Measurements from ENCODE around the gene WNT3.

Gene WNT3

GRCh38 chr17:46818316-46818928 is at the start of gene WNT3:
WNT3 (minus strand) TSS chr17:46818692; CDS start chr17:46818597, 95 bp downstream.
- TF ChIP-seq CTCF (IDR thresholded peaks at IDR 0.05; ENCODE audit: borderline replicate concordance, insufficient read depth, low read depth, low read length) = no peak
- H3K4me3 ChIP-seq (ENCODE audit: low read depth, low read length) = peak within 1 kb of the TSS; percentile 8

- H3K4me3 ChIP-seq (ENCODE audit: low read depth, low read length) = no peak overlapping the region
- TF ChIP-seq CTCF (IDR thresholded peaks at IDR 0.05; ENCODE audit: borderline replicate concordance, insufficient read depth, low read depth, low read length) = no peak
Measured at GRCh38 chr17:46866747-46867146, 48.3 kb upstream of the WNT3 start.

GRCh38 chr17:46866325-46866724 is 47.8 kb upstream of the WNT3 start:
- TF ChIP-seq CTCF (IDR thresholded peaks at IDR 0.05; ENCODE audit: borderline replicate concordance, insufficient read depth, low read depth, low read length) = no peak
- H3K4me3 ChIP-seq (ENCODE audit: low read depth, low read length) = no peak overlapping the region

GRCh38 chr17:46865100-46865499 is 46.6 kb upstream of the WNT3 start:
- H3K4me3 ChIP-seq (ENCODE audit: low read depth, low read length) = no peak overlapping the region
- no peak for TF ChIP-seq CTCF (IDR thresholded peaks at IDR 0.05; ENCODE audit: borderline replicate concordance, insufficient read depth, low read depth, low read length)

- no peak overlapping the region for H3K4me3 ChIP-seq (ENCODE audit: low read depth, low read length)
- TF ChIP-seq CTCF (IDR thresholded peaks at IDR 0.05; ENCODE audit: borderline replicate concordance, insufficient read depth, low read depth, low read length) = no peak
Measured at GRCh38 chr17:46863383-46864121, 45.1 kb upstream of the WNT3 start.

- H3K4me3 ChIP-seq (ENCODE audit: low read depth, low read length) = no peak overlapping the region
- no peak for TF ChIP-seq CTCF (IDR thresholded peaks at IDR 0.05; ENCODE audit: borderline replicate concordance, insufficient read depth, low read depth, low read length)
Measured at GRCh38 chr17:46862949-46863348, 44.5 kb upstream of the WNT3 start.

GRCh38 chr17:46859996-46860395 is 41.5 kb upstream of the WNT3 start:
- no peak for TF ChIP-seq CTCF (IDR thresholded peaks at IDR 0.05; ENCODE audit: borderline replicate concordance, insufficient read depth, low read depth, low read length)

More at GRCh38 chr17:46859996-46860395, 41.5 kb upstream of the WNT3 start:
- H3K4me3 ChIP-seq (ENCODE audit: low read depth, low read length) = no peak overlapping the region

Data from GM12875 (cell line).